ENCODE results near the gene SH3RF3. TPM values are rescaled to one million over a fixed set of nuclear protein-coding genes. Genes with fewer than 3 reads are reported as not detected.

Gene SH3RF3
- total and polyA plus RNA-seq, 2 of the 13 experiments (the other 11 are each of a cell fraction or from before 2014, with no cell fraction given), result 0.04 TPM; not detected in 1

DNA sequence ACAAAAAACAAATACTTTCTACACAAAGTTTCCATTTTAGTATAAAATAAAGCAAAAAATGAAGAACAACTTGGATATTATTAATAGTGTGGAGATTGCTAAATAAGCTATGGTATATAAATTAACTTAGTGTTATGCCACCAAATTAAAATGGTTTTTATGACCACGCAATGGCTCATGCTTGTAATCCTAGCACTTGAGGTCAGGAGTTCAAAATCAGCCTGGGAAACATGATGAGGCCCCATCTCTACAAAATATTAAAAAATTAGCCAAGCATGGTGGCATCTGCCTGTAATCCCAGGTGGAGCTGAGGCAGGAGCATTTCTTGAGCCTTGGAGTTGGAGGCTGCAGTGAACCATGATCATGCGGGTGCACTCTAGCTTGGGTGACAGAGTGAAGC lies 108.8 kb downstream of the SH3RF3 start:
- POLR2A ChIA-PET, result no interaction called here
- Histone ChIP-seq H3K9ac (ENCODE audit: insufficient read depth, low read depth, low read length) (no peak overlapping the region), H3K27me3 (ENCODE audit: control insufficient read depth in 1 of 2, insufficient read depth in 2 of 2, low read length in 2 of 2) (0 out of 5 replicates have a peak, but pooled peaks cover 0 to 4% of the 10 kb centered on the region in 2 experiments), H3K4me3 (replicated peaks in 1 of 3; ENCODE audit: insufficient read depth in 1 of 3, low read depth in 2 of 3, low read length in 3 of 3) (no peak overlapping the region), H4K20me1 (ENCODE audit: insufficient read depth, low read length) (no peaks in the 10 kb centered on the region), H3K36me3 (replicated peaks in 1 of 2; ENCODE audit: control insufficient read depth in 1 of 2, insufficient read depth in 2 of 2, low read length in 2 of 2) (no peaks in the 10 kb centered on the region), H3K27ac (ENCODE audit: extremely low read length, insufficient read depth, low read length) (no peak overlapping the region), H3K4me1 (ENCODE audit: insufficient read depth, low read length) (no peaks in the 10 kb centered on the region), H3K4me2 (ENCODE audit: low read depth, low read length) (no peak overlapping the region), H3K9me3 (ENCODE audit: low read length) (no peaks in the 10 kb centered on the region), H3K79me2 (ENCODE audit: insufficient read depth, low read length) (no peaks in the 10 kb centered on the region), H2AFZ (ENCODE audit: low read length) (no peak overlapping the region)
- CTCF ChIA-PET (ENCODE audit: low intra/inter-chr PET ratio, low total read pairs), result no interaction called here
- ATAC-seq (no peak), FAIRE-seq (no peak), DNase-seq (ENCODE audit: low spot score) (no peak)
- intact Hi-C loops (cut with micrococcal nuclease; ENCODE audit: unreplicated experiment) (no loop called here), in situ Hi-C loops (cut with HindIII; ENCODE audit: extremely low pct_ligation_motif_present, low pct_unique_long_range_greater_than_20kb) (no loop called here)
- WGBS (ENCODE audit: low lambda C conversion rate), result 66% methylated on average over 2 of the region's 2 CpGs
- BruUV-seq (replicated peaks), result no TSS peak
- TF ChIP-seq GTF3A (CRISPR knock-in tag; conservative IDR thresholded peaks at IDR 0.05), result no peak
- no peak for TF ChIP-seq ZNF180 (CRISPR knock-in tag; IDR thresholded peaks at IDR 0.05; ENCODE audit: borderline replicate concordance, low read depth)
- TF ChIP-seq MBD4 (IDR thresholded peaks at IDR 0.05; ENCODE audit: borderline replicate concordance, low read length), result no peak
- TF ChIP-seq ZNF101 (CRISPR knock-in tag; IDR thresholded peaks at IDR 0.05; ENCODE audit: borderline replicate concordance, low read depth), result no peak
- TF ChIP-seq SOX13 (IDR thresholded peaks at IDR 0.05), result no peak
- no peak for TF ChIP-seq SOX13 (CRISPR knock-in tag; conservative IDR thresholded peaks at IDR 0.05 in 1 of 2, IDR thresholded peaks at IDR 0.05 in 1 of 2)
- no peak for TF ChIP-seq PHF5A (CRISPR knock-in tag; IDR thresholded peaks at IDR 0.05; ENCODE audit: low read depth, unreplicated experiment)
- no peak for TF ChIP-seq SALL2 (CRISPR knock-in tag; IDR thresholded peaks at IDR 0.05)
- no peak for TF ChIP-seq ZNF282 (IDR thresholded peaks at IDR 0.05; ENCODE audit: partially characterized antibody)
- TF ChIP-seq TGIF2 (CRISPR knock-in tag; IDR thresholded peaks at IDR 0.05), result no peak
- TF ChIP-seq, protein P1, sequence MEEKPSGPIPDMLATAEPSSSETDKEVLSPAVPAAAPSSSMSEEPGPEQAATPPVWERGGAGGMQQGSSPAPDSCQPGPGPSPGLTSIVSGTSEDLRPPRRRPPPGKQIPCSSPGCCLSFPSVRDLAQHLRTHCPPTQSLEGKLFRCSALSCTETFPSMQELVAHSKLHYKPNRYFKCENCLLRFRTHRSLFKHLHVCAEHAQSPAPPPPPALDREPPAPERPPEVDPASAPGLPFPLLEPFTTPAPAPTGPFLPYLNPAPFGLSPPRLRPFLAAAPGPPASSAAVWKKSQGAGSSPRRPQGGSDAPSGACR (CRISPR knock-in tag; IDR thresholded peaks at IDR 0.05), result no peak
- TF ChIP-seq, protein P2, sequence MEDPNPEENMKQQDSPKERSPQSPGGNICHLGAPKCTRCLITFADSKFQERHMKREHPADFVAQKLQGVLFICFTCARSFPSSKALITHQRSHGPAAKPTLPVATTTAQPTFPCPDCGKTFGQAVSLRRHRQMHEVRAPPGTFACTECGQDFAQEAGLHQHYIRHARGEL (CRISPR knock-in tag; IDR thresholded peaks at IDR 0.05), result no peak
